Esophagus muscularis mucosa (tissue), 4 donors: Measurements from ENCODE around the gene UBASH3B. TPM values are rescaled to one million over a fixed set of nuclear protein-coding genes. Genes with fewer than 3 reads are reported as not detected.

Experiments used
- DNase-seq: peaks from one replicate; pipeline ENCODE4 v3.0.0-alpha.2; 2017; ENCODE audit errors: extremely low spot score
- H3K27ac ChIP-seq, 4 donors: fragments of 200-600 bp; sonication (generic); replicated peaks in 1 of 4; 1 replicate in 3 of 4; 2 replicates in 1 of 4; pipeline ENCODE4 v1.5.1; 2016 to 2019; ENCODE audit warnings: mild to moderate bottlenecking in 1 of 4
- H3K27me3 ChIP-seq, 4 donors: fragments of 200-600 bp; sonication (generic); one replicate each; pipeline versions ENCODE4 v1.5.1 to v1.6.0; 2016 to 2019
- H3K36me3 ChIP-seq, 4 donors: fragments of 200-600 bp; sonication (generic); one replicate each; pipeline ENCODE4 v1.5.1; 2016 to 2019
- H3K4me1 ChIP-seq, 4 donors: fragments of 200-600 bp; sonication (generic); one replicate each; pipeline ENCODE4 v1.5.1; 2016 to 2019
- H3K4me3 ChIP-seq, 4 donors: fragments of 200-600 bp; sonication (generic); 1 replicate in 2 of 4; 2 replicates in 2 of 4; pipeline ENCODE4 v1.5.1; 2016 to 2019; ENCODE audit warnings: mild to moderate bottlenecking in 4 of 4, moderate library complexity in 1 of 4
- H3K9me3 ChIP-seq, 4 donors: fragments of 200-600 bp; sonication (generic); 1 replicate in 3 of 4; 2 replicates in 1 of 4; pipeline ENCODE4 v1.5.1; 2016 to 2019
- EP300 ChIP-seq: sonication (generic); formaldehyde crosslinking; IDR thresholded peaks from one replicate; pipeline ENCODE4 v1.6.1; 2017; ENCODE audit warnings: antibody characterized with exemption
- POLR2A ChIP-seq: fragments of 450-650 bp; IDR thresholded peaks from one replicate; pipeline ENCODE4 v1.6.1; 2017; ENCODE audit warnings: antibody characterized with exemption, moderate library complexity, mild to moderate bottlenecking, low read depth
- POLR2AphosphoS5 ChIP-seq, 2 donors: sonication (generic); formaldehyde crosslinking; IDR thresholded peaks; one replicate each; pipeline ENCODE4 v1.6.1; 2017; ENCODE audit warnings: antibody characterized with exemption in 2 of 2
- WGBS: methylation state at CpG from one replicate; pipeline ENCODE4 v1.1.5; 2018; 5-methylcytosine and 5-hydroxymethylcytosine counted together
- intact Hi-C: fragments of 100-400 bp; cut with DNase I; formaldehyde crosslinking; loops from one replicate; pipeline ENCODE4 v1.15.1; 2023
- total RNA-seq, 4 donors: library from RNA; depleted of rRNA; stranded (reverse); fragments of >200 nt; gene quantifications; one replicate each; pipeline versions ENCODE4 v1.1.0 to v1.2.1, GENCODE V29; 2016
- TF ChIP-seq, protein P1 (sequence below), 3 experiments: fragments of 200-600 bp in 2 of 3; fragments of 450-650 bp in 1 of 3; sonication (generic) in 2 of 3; IDR thresholded peaks; one replicate each; pipeline ENCODE4 v1.5.1; 2017 to 2019; ENCODE audit warnings: antibody characterized with exemption in 3 of 3, mild to moderate bottlenecking in 2 of 3, moderate library complexity in 1 of 3

UBASH3B gene
- total RNA-seq, 4 donors from 2014 or later, result 0.42 to 6.8 (median 1.7) TPM

DNA sequence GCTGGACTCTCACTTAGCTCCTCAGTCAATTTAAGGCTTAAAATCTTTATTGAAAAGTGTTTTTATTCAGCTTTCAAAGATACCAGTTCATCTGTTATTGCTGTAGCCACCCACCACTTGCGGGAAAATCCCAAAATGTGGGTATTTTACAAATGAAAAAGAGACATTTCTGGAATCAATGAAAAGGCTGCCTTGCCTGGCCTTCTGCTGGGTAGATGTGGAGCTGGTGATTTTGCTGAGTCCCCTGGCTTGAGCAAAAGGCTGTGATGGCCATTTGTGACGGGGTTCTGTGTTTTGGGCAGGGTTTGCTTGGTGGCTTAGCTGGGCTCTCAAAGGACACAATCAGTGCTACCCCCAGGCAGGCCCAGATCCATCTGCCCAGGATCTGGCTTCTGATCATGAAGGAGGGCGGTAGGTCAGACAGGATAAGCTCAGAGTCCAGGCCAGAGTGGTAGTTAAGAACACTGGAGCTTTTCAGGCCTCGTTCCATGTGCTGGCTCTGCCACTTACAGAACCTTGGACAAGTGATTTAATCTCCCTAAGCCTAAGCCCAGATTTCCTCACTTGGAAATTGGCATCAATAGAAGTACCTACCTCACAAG lies 36.1 kb downstream of the UBASH3B start:
- Histone ChIP-seq H3K9me3 (no peaks in the 10 kb centered on the region), H3K27me3 (no peaks in the 10 kb centered on the region), H3K27ac (peak overlapping the region; percentile 34 to 57 (median 47)), H3K36me3 (no peaks in the 10 kb centered on the region), H3K4me1 (peaks cover 6 to 14% (median 11%) of the 10 kb centered on the region in 4 donors), H3K4me3 (no peak overlapping the region)
- intact Hi-C loops, result no loop called here
- WGBS, result 84% methylated on average over 4 of the region's 4 CpGs
- no peak for TF ChIP-seq POLR2AphosphoS5 (IDR thresholded peaks at IDR 0.05)
- TF ChIP-seq, protein P1, sequence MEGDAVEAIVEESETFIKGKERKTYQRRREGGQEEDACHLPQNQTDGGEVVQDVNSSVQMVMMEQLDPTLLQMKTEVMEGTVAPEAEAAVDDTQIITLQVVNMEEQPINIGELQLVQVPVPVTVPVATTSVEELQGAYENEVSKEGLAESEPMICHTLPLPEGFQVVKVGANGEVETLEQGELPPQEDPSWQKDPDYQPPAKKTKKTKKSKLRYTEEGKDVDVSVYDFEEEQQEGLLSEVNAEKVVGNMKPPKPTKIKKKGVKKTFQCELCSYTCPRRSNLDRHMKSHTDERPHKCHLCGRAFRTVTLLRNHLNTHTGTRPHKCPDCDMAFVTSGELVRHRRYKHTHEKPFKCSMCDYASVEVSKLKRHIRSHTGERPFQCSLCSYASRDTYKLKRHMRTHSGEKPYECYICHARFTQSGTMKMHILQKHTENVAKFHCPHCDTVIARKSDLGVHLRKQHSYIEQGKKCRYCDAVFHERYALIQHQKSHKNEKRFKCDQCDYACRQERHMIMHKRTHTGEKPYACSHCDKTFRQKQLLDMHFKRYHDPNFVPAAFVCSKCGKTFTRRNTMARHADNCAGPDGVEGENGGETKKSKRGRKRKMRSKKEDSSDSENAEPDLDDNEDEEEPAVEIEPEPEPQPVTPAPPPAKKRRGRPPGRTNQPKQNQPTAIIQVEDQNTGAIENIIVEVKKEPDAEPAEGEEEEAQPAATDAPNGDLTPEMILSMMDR (IDR thresholded peaks at IDR 0.05), result no peak
- no peak for DNase-seq

DNA sequence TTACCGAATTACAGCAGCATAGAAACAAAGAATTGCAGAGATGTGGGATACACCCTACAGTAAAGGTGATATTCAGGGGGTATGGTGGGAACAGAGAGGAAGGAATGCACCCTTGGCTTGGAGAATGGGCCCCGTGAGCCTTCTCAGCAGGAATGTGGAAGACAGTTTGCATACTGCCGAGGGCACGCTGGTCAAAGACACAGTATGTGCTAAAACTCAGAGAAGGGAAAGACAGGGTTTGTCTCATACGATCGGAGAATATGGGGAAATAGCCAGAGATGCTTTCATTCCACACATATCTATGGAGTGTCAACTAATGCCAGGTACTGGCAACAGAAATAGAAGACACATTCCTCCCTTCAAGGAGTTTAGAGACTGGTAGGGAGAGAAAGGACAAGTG lies 36.9 kb downstream of the UBASH3B start:
- H3K27ac ChIP-seq, result no peak overlapping the region
- H3K4me3 ChIP-seq, result no peak overlapping the region
- 69% methylated on average over 6 of the region's 6 CpGs for WGBS
- no peak for TF ChIP-seq POLR2A
- TF ChIP-seq POLR2AphosphoS5 (IDR thresholded peaks at IDR 0.05), result no peak
- TF ChIP-seq, protein P1 (IDR thresholded peaks at IDR 0.05), result no peak
- TF ChIP-seq EP300, result no peak
- H3K36me3 ChIP-seq, result no peaks in the 10 kb centered on the region
- intact Hi-C loops, result no loop called here
- H3K4me1 ChIP-seq, result peaks cover 6 to 14% (median 11%) of the 10 kb centered on the region in 4 donors
- no peaks in the 10 kb centered on the region for H3K27me3 ChIP-seq
- H3K9me3 ChIP-seq, result no peaks in the 10 kb centered on the region
- no peak for DNase-seq

DNA sequence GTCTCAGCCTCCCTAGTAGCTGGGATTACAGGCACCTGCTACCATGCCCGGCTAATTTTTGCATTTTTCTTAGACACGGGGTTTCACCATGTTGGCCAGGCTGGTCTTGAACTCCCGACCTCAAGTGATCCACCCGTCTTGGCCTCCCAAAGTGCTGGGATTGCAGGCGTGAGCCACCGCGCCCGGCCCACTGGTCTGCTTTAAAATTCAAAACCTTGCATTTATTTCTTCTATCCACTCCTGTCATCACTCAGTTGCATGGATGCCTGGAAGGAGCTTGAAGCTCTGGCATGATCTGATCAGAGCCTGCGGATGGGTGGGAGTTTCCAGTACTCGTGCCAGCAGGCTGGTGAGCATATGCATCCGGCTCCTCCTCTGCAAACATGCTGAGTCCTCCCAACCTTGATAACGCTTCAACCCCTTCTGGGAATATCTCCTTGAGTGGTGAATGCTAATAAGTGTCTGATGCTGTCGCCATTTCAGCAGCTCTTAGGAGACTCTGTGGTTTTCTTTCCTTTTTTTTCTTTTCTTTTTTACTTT lies 39.6 kb downstream of the UBASH3B start:
- H3K4me1 ChIP-seq, result peaks cover 6 to 14% (median 11%) of the 10 kb centered on the region in 4 donors
- WGBS, result 94% methylated on average over 13 of the region's 13 CpGs
- TF ChIP-seq, protein P1 (IDR thresholded peaks at IDR 0.05), result no peak
- TF ChIP-seq POLR2AphosphoS5 (IDR thresholded peaks at IDR 0.05) (no peak), POLR2A (no peak), EP300 (no peak)
- H3K36me3 ChIP-seq, result no peaks in the 10 kb centered on the region
- no peaks in the 10 kb centered on the region for H3K27me3 ChIP-seq
- intact Hi-C loops, result no loop called here
- no peak overlapping the region for H3K4me3 ChIP-seq
- H3K9me3 ChIP-seq, result no peaks in the 10 kb centered on the region
- no peak for DNase-seq
- no peak overlapping the region for H3K27ac ChIP-seq

DNA sequence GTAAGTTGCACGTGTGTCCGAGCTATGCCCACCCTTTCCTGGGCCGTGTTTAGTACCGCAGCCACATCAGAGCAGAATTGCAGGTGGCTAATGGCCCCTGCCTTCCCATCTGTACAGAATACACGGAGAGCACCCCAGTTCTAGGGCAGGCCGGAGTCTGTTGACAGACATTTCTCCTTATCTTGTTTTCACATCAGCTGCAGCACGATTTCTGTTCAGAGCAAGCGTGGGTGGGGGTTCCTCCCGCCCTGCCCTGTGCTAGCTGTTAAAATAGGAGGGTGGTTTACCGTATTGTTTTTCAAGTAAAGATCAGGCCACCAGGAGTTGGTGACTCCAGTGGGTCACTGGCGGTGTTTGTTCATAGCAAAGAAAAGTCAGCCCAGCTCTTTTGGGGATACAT lies 41.1 kb downstream of the UBASH3B start:
- intact Hi-C loops, result no loop called here
- Histone ChIP-seq H3K4me1 (peaks cover 2 to 7% (median 3%) of the 10 kb centered on the region in 4 donors), H3K27ac (no peak overlapping the region), H3K27me3 (no peaks in the 10 kb centered on the region), H3K4me3 (no peak overlapping the region), H3K9me3 (no peaks in the 10 kb centered on the region), H3K36me3 (no peaks in the 10 kb centered on the region)
- WGBS, result 72% methylated on average over 6 of the region's 11 CpGs
- TF ChIP-seq EP300, result no peak
- no peak for TF ChIP-seq POLR2A
- TF ChIP-seq POLR2AphosphoS5 (IDR thresholded peaks at IDR 0.05), result no peak
- TF ChIP-seq, protein P1 (IDR thresholded peaks at IDR 0.05), result no peak
- DNase-seq, result no peak
